Suprapubic skin (tissue), 4 donors: ENCODE measurements around the gene CCDC158.

Experiments used
- EP300 ChIP-seq: sonication (generic); formaldehyde crosslinking; IDR thresholded peaks from one replicate; pipeline ENCODE4 v1.6.1; 2017; ENCODE audit warnings: antibody characterized with exemption
- POLR2AphosphoS5 ChIP-seq, 3 donors: sonication (generic); formaldehyde crosslinking; IDR thresholded peaks; one replicate each; pipeline ENCODE4 v1.6.1; 2017; ENCODE audit warnings: antibody characterized with exemption in 3 of 3
- TF ChIP-seq, protein P1 (sequence below), 2 donors: fragments of 200-600 bp in 1 of 2; fragments of 450-650 bp in 1 of 2; sonication (generic) in 1 of 2; IDR thresholded peaks; one replicate each; pipeline ENCODE4 v1.5.1; 2016 to 2019; ENCODE audit warnings: antibody characterized with exemption in 2 of 2, mild to moderate bottlenecking in 1 of 2, moderate library complexity in 1 of 2

DNA sequence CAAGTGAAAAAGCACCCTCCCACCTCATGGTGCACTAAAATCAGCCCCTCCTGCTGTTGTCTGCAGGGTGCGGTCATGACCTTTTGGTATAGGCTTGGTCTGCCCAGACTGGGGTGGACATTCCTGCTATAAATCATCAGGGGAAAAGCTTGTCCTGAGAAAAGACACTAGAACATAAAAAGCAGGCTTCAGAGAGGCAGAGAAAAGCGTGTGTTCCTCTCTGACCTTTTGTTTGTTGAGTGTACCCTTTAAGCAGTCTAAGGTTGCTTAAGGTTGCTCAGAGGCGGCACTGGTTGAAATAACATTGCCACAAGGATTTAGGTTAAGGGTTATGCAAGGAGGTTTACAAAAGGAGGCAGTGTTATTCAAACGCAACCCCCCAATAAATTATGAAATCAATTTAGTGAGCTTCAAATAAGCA lies 43.5 kb downstream of the CCDC158 start:
- TF ChIP-seq, protein P1, sequence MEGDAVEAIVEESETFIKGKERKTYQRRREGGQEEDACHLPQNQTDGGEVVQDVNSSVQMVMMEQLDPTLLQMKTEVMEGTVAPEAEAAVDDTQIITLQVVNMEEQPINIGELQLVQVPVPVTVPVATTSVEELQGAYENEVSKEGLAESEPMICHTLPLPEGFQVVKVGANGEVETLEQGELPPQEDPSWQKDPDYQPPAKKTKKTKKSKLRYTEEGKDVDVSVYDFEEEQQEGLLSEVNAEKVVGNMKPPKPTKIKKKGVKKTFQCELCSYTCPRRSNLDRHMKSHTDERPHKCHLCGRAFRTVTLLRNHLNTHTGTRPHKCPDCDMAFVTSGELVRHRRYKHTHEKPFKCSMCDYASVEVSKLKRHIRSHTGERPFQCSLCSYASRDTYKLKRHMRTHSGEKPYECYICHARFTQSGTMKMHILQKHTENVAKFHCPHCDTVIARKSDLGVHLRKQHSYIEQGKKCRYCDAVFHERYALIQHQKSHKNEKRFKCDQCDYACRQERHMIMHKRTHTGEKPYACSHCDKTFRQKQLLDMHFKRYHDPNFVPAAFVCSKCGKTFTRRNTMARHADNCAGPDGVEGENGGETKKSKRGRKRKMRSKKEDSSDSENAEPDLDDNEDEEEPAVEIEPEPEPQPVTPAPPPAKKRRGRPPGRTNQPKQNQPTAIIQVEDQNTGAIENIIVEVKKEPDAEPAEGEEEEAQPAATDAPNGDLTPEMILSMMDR (IDR thresholded peaks at IDR 0.05), result no peak
- TF ChIP-seq POLR2AphosphoS5 (IDR thresholded peaks at IDR 0.05), result no peak
- TF ChIP-seq EP300, result no peak
